RWPE2 (cell line): Measurements from ENCODE around the gene ODF4.

Experiments
- ATAC-seq: fragments of 200-7000 bp; cut with Tn5 transposase; 3 replicates; pipeline ENCODE4 v1.9.1; 2021; ENCODE audit warnings: low read depth
- DNase-seq: peaks from one replicate; pipeline ENCODE4 v3.0.0-alpha.2; 2020; ENCODE audit warnings: low spot score
- H3K27ac ChIP-seq: fragments of 450-650 bp; 2 replicates; pipeline ENCODE4 v1.5.1; 2017; ENCODE audit warnings: mild to moderate bottlenecking; ENCODE audit not compliant: poor library complexity, severe bottlenecking
- H3K27me3 ChIP-seq: fragments of 250-450 bp; sonication (Bioruptor Pico); 2 replicates; pipeline ENCODE4 v1.5.1; 2021; ENCODE audit warnings: mild to moderate bottlenecking, moderate library complexity; ENCODE audit not compliant: insufficient read depth, poor library complexity, severe bottlenecking
- H3K36me3 ChIP-seq: fragments of 250-450 bp; sonication (Bioruptor Pico); 2 replicates; pipeline ENCODE4 v1.5.1; 2020; ENCODE audit warnings: low read depth, mild to moderate bottlenecking, moderate library complexity
- H3K4me1 ChIP-seq: fragments of 250-450 bp; sonication (Bioruptor Pico); 2 replicates; pipeline ENCODE4 v1.5.1; 2021; ENCODE audit warnings: mild to moderate bottlenecking, moderate library complexity; ENCODE audit not compliant: insufficient read depth, poor library complexity, severe bottlenecking
- H3K4me3 ChIP-seq: fragments of 250-450 bp; sonication (Bioruptor Pico); 2 replicates; pipeline ENCODE4 v1.5.1; 2021; ENCODE audit warnings: mild to moderate bottlenecking, moderate library complexity; ENCODE audit not compliant: severe bottlenecking
- H3K9me3 ChIP-seq: fragments of 250-450 bp; sonication (Bioruptor Pico); 2 replicates; pipeline ENCODE4 v1.5.1; 2021; ENCODE audit warnings: mild to moderate bottlenecking, moderate library complexity; ENCODE audit not compliant: severe bottlenecking
- CTCF ChIP-seq: fragments of 450-650 bp; IDR thresholded peaks from one replicate; pipeline ENCODE4 v1.5.1; 2017; ENCODE audit warnings: mild to moderate bottlenecking, moderate library complexity; ENCODE audit not compliant: poor library complexity, severe bottlenecking

The ODF4 gene

GRCh38 chr17:8312726-8313600 lies 26.7 kb upstream of the ODF4 start:
- Histone ChIP-seq H3K4me3 (no peak overlapping the region), H3K27me3 (peaks cover 14% of the 10 kb centered on the region), H3K4me1 (no peaks in the 10 kb centered on the region), H3K9me3 (no peaks in the 10 kb centered on the region), H3K36me3 (no peaks in the 10 kb centered on the region), H3K27ac (no peak overlapping the region)
- no peak for DNase-seq
- ATAC-seq: no peak
- no peak for TF ChIP-seq CTCF

GRCh38 chr17:8314797-8315763 lies 24.6 kb upstream of the ODF4 start:
- Histone ChIP-seq H3K4me3 (no peak overlapping the region), H3K36me3 (no peaks in the 10 kb centered on the region), H3K27me3 (peaks cover 14% of the 10 kb centered on the region), H3K27ac (no peak overlapping the region), H3K4me1 (no peaks in the 10 kb centered on the region), H3K9me3 (no peaks in the 10 kb centered on the region)
- DNase-seq: no peak
- TF ChIP-seq CTCF: no peak
- 0 out of 3 replicates have a peak, but pooled peaks have one; percentile 15 for ATAC-seq

- H3K27me3 ChIP-seq: peaks cover 14% of the 10 kb centered on the region
- no peak overlapping the region for H3K27ac ChIP-seq
- H3K9me3 ChIP-seq: no peaks in the 10 kb centered on the region
- no peak for TF ChIP-seq CTCF
- ATAC-seq (no peak), DNase-seq (no peak)
- H3K4me3 ChIP-seq: no peak overlapping the region
- H3K4me1 ChIP-seq: no peaks in the 10 kb centered on the region
- H3K36me3 ChIP-seq: no peaks in the 10 kb centered on the region
Measured at GRCh38 chr17:8315764-8316217, 23.8 kb upstream of the ODF4 start.

GRCh38 chr17:8318010-8318935 lies 21.4 kb upstream of the ODF4 start:
- H3K36me3 ChIP-seq: no peaks in the 10 kb centered on the region
- no peak for DNase-seq
- no peaks in the 10 kb centered on the region for H3K4me1 ChIP-seq
- no peak for ATAC-seq
- H3K27me3 ChIP-seq: peaks cover 4% of the 10 kb centered on the region
- H3K4me3 ChIP-seq: no peak overlapping the region
- no peak overlapping the region for H3K27ac ChIP-seq
- no peaks in the 10 kb centered on the region for H3K9me3 ChIP-seq
- TF ChIP-seq CTCF: no peak
